Left cardiac atrium (tissue), 4 donors: ENCODE measurements around the gene MIEF2. TPM values are rescaled to one million over a fixed set of nuclear protein-coding genes. Genes with fewer than 3 reads are reported as not detected.

Source experiments
- ATAC-seq, 2 donors: fragments of 200-7000 bp; cut with Tn5 transposase; one replicate each; pipeline ENCODE4 v1.9.1; 2020; ENCODE audit warnings: mild to moderate bottlenecking in 2 of 2, moderate library complexity in 2 of 2
- DNase-seq: peaks from one replicate; pipeline ENCODE4 v3.0.0-alpha.2; 2020
- intact Hi-C, 2 donors: fragments of 100-400 bp; cut with DNase I; formaldehyde crosslinking; loops; one replicate each; pipeline versions ENCODE4 v1.14.1 to v1.15.1; 2022 to 2023
- total RNA-seq, 2 donors: library from RNA; stranded (reverse); fragmentation: NEBNext Ultra II Directional; extraction: Animal tissue kit (Norgen Biotek cat#: 25700); gene quantifications; one replicate each; pipeline ENCODE4 v1.2.1, GENCODE V29; 2021
- donor health status: DM: no; HTN: yes; CAD: no.
- donor health status: DM: no; HTN: yes; CAD: no; lungs with severe emphysema.
- donor health status: DM: yes; HTN: yes; CAD: no.
- donor health status: Dilated cardiomyopathy.

Gene MIEF2
- total RNA-seq, 2 donors from 2014 or later, result 16.2 to 16.8 TPM

DNA sequence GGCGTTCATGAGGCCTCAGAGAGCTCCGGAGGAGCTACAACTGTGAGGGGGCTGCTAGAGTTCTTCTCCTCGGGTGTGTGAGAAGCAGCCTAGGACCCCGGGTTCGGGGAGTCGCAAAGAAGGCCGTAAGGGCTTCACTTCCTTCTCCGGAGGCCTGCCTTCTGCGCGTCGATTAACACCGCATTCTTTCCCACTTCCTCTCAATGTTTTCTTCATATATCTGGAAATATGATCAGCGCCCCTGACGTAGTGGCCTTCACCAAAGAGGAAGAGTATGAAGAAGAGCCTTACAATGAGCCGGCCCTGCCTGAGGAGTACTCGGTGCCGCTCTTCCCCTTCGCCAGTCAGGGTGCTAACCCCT lies 55.1 kb downstream of the MIEF2 start:
- peak in 1 of 2 donors; percentile 2 for ATAC-seq
- DNase-seq, result peak; percentile 29
- intact Hi-C loops, result loop anchor here in 1 of 2 donors (10.0 kb wide), 1 partner anchor 91 kb away; the partner anchor contains the start of gene LLGL1

DNA sequence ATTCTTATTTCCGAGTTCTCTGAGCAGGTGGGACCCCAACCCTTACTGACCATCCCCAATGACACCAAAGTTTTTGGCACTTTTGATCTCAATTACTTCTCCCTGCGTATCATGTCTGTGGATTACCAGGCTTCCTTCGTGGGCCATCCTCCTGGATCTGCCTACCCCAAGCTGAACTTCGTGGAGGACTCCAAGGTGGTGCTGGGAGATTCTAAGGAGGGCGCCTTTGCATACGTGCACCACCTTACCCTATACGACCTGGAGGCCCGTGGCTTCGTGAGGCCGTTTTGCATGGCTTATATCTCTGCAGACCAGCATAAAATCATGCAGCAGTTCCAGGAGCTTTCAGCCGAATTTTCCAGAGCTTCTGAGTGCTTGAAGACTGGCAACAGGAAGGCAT lies 55.5 kb downstream of the MIEF2 start:
- ATAC-seq (no peak), DNase-seq (no peak)
- intact Hi-C loops, result loop anchor here in 1 of 2 donors (10.0 kb wide), 1 partner anchor 91 kb away; the partner anchor contains the start of gene LLGL1

Other genes starting within 250 kb of the MIEF2 start
- 10 to 100 TPM; 21.7 to 30.5 TPM for gene ATPAF2, start 221.5 kb upstream of the MIEF2 start, total RNA-seq
- gene GID4, start 221.3 kb upstream of the MIEF2 start, total RNA-seq, result 10 to 100 TPM; 14.6 to 15.1 TPM
- gene DRG2, start 172.7 kb upstream of the MIEF2 start, total RNA-seq, result 10 to 100 TPM; 17.8 to 22.2 TPM
- 1 to 10 TPM in 1 of 2 donors, under 1 TPM in 1; 0.71 to 1.1 TPM for gene MYO15A, start 151.9 kb upstream of the MIEF2 start, total RNA-seq
- gene ALKBH5, start 76.8 kb upstream of the MIEF2 start, total RNA-seq, result 100 to 1,000 TPM; 137 to 169 TPM
- 10 to 100 TPM; 10.9 to 11.0 TPM for gene LLGL1, start 35.0 kb upstream of the MIEF2 start, total RNA-seq
- 100 to 1,000 TPM; 204 to 211 TPM for gene FLII, start 1.9 kb upstream of the MIEF2 start, total RNA-seq
- gene TOP3A, start 54.3 kb downstream of the MIEF2 start, total RNA-seq, result 10 to 100 TPM; 12.3 to 18.1 TPM
- 10 to 100 TPM; 11.8 to 12.0 TPM for gene SMCR8, start 54.6 kb downstream of the MIEF2 start, total RNA-seq
- 10 to 100 TPM; 13.8 to 34.3 TPM for gene SHMT1, start 102.9 kb downstream of the MIEF2 start, total RNA-seq
- gene EVPLL, start 117.1 kb downstream of the MIEF2 start, total RNA-seq, result not detected
- gene LGALS9C, start 216.1 kb downstream of the MIEF2 start, total RNA-seq, result not detected